Caco-2 (cell line): ENCODE data around the gene DLX5. TPM values are rescaled to one million over a fixed set of nuclear protein-coding genes. Genes with fewer than 3 reads are reported as not detected.

Experiments
- BruUV-seq: library from RNA; stranded (reverse); fragments of 400-500 nt; replicated peaks from 2 replicates; lab custom pipeline; 2021; lab: Mats Ljungman, UMichigan
- CTCF ChIA-PET: fragments of 300-600 bp; sonication (Branson Sonifier 250); formaldehyde crosslinking; loops from one replicate; lab custom pipeline; 2022; ENCODE audit warnings: antibody characterized with exemption; lab: Charles Lee
- POLR2A ChIA-PET: fragments of 300-600 bp; sonication (Branson Sonifier 250); formaldehyde crosslinking; loops from one replicate; lab custom pipeline; 2022; ENCODE audit warnings: antibody characterized with exemption; lab: Charles Lee
- DNase-seq, 2 experiments: peaks; one replicate each; pipeline versions ENCODE4 v3.0.0 to v3.0.0-alpha.2; 2020 to 2022
- H3K27me3 ChIP-seq: replicated peaks from 2 replicates; pipeline ENCODE4 v1.6.0; 2011; ENCODE audit warnings: low read length; ENCODE audit not compliant: control insufficient read depth, insufficient read depth
- H3K36me3 ChIP-seq: 2 replicates; pipeline ENCODE4 v1.5.1; 2011; ENCODE audit warnings: low read length; ENCODE audit not compliant: control insufficient read depth, insufficient read depth
- H3K4me1 ChIP-seq: fragments of 250-450 bp; sonication (Bioruptor Pico); 2 replicates; pipeline ENCODE4 v1.5.1; 2020; ENCODE audit warnings: mild to moderate bottlenecking
- H3K4me3 ChIP-seq: 2 replicates; pipeline ENCODE4 v1.5.1; 2011; ENCODE audit warnings: low read depth, mild to moderate bottlenecking, control low read depth, low read length
- H3K9me3 ChIP-seq: fragments of 250-450 bp; sonication (Bioruptor Pico); 2 replicates; pipeline ENCODE4 v1.5.1; 2020; ENCODE audit warnings: mild to moderate bottlenecking, moderate library complexity
- H3K27ac Mint-ChIP-seq: one replicate; pipeline ENCODE4 v1.8.0; 2022; ENCODE audit warnings: mixed read lengths; ENCODE audit not compliant: unreplicated experiment
- H3K27me3 Mint-ChIP-seq: one replicate; pipeline ENCODE4 v1.8.0; 2022; ENCODE audit warnings: mixed read lengths; ENCODE audit not compliant: insufficient read depth, unreplicated experiment
- H3K36me3 Mint-ChIP-seq: one replicate; pipeline ENCODE4 v1.8.0; 2022; ENCODE audit warnings: mild to moderate bottlenecking, mixed read lengths; ENCODE audit not compliant: insufficient read depth, unreplicated experiment
- H3K4me1 Mint-ChIP-seq: one replicate; pipeline ENCODE4 v1.8.0; 2022; ENCODE audit warnings: low read depth, mixed read lengths; ENCODE audit not compliant: unreplicated experiment
- H3K4me3 Mint-ChIP-seq: one replicate; pipeline ENCODE4 v1.8.0; 2022; ENCODE audit warnings: mild to moderate bottlenecking, moderate library complexity, mixed read lengths; ENCODE audit not compliant: unreplicated experiment
- H3K9me3 Mint-ChIP-seq: one replicate; pipeline ENCODE4 v1.8.0; 2022; ENCODE audit warnings: mixed read lengths; ENCODE audit not compliant: unreplicated experiment
- intact Hi-C: fragments of 100-400 bp; cut with micrococcal nuclease; formaldehyde crosslinking; loops from one replicate; pipeline ENCODE4 v1.10.0; 2022; ENCODE audit not compliant: unreplicated experiment
- total RNA-seq: library from RNA; stranded (reverse); gene quantifications from 2 replicates; pipeline ENCODE4 v1.2.3, GENCODE V29; 2022
- TF ChIP-seq, protein P1 (sequence below), 2 experiments: fragments of 200-600 bp in 1 of 2; IDR thresholded peaks; 1 replicate in 1 of 2; 2 replicates in 1 of 2; pipeline versions ENCODE4 v1.5.1 to v1.8.0; 2011 to 2022; ENCODE audit warnings: antibody characterized with exemption in 1 of 2, control low read depth in 1 of 2, inconsistent platforms in 1 of 2, low read depth in 1 of 2, low read length in 1 of 2, mild to moderate bottlenecking in 1 of 2, moderate library complexity in 1 of 2; ENCODE audit not compliant: insufficient read depth in 1 of 2, severe bottlenecking in 1 of 2, unreplicated experiment in 1 of 2

The DLX5 gene
- total RNA-seq, 1 experiment from 2014 or later: not detected

DNA sequence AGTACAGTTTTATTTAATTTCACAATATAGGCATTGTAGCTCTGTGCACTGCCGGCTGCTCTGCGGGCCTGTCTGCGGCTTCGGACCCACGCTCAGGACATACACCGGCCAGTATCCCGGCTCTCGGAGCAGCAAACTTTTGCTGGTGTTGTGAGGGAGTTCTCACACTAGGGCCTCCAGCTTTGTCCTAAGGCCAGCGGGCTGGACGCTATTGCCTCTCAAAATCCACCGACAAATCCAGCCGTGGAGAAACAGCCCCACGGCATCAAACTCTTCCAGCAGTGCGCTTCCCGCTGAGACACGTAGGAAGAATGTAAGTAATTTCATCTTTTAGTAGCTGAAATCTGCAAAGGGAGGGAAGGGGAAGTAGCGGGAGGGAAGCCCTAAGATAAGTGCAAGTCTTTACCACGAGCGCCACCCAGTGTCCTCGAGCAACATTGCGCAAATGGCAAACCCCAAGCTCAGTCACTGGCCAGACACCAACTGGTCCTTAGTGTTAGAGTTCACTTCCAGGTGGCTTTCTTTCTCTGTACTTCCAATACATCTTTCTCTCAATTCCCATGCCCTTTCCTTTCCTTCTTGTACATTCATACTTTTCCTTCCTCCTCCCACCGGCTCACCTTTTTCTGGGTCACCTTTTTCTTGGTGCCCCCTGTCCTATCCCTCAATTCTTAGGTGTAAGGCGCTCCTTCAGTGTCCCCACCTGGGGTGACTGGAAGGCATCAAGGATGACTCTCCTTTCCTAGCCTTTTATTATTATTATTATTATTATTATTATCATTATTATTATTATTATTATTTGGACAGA is 3.0 kb upstream of the DLX5 start:
- H3K4me3 ChIP-seq: no peak overlapping the region
- POLR2A ChIA-PET: interaction anchor here (1.3 kb wide), 1 partner anchor 21 kb away, joined by 4 read pairs; no protein-coding TSS in a partner anchor
- H3K36me3 Mint-ChIP-seq: no peaks in the 10 kb centered on the region
- no peaks in the 10 kb centered on the region for H3K9me3 ChIP-seq
- H3K9me3 Mint-ChIP-seq: no peaks in the 10 kb centered on the region
- H3K4me3 Mint-ChIP-seq: peak overlapping the region; percentile 51
- H3K4me1 ChIP-seq: no peaks in the 10 kb centered on the region; the same call in 1 of the 2 replicates
- CTCF ChIA-PET: interaction anchor here (0.6 to 1.4 kb wide), 11 partner anchors 12 to 1156 kb away, joined by 3 to 13 read pairs (median 4); partner anchors contain the start of gene DLX6
- no peaks in the 10 kb centered on the region for H3K36me3 ChIP-seq
- DNase-seq: peak; percentile 70 to 77
- peaks cover 6% of the 10 kb centered on the region for H3K4me1 Mint-ChIP-seq
- intact Hi-C loops: loop anchor here (1.0 to 10.0 kb wide), 5 partner anchors 249 to 1110 kb away; partner anchors contain the start of gene SEM1
- no peaks in the 10 kb centered on the region; the same call in 1 of the 2 replicates for H3K27me3 ChIP-seq
- H3K27ac Mint-ChIP-seq: no peak overlapping the region
- H3K27me3 Mint-ChIP-seq: peaks cover 34% of the 10 kb centered on the region
- BruUV-seq: no TSS peak
- TF ChIP-seq, protein P1, sequence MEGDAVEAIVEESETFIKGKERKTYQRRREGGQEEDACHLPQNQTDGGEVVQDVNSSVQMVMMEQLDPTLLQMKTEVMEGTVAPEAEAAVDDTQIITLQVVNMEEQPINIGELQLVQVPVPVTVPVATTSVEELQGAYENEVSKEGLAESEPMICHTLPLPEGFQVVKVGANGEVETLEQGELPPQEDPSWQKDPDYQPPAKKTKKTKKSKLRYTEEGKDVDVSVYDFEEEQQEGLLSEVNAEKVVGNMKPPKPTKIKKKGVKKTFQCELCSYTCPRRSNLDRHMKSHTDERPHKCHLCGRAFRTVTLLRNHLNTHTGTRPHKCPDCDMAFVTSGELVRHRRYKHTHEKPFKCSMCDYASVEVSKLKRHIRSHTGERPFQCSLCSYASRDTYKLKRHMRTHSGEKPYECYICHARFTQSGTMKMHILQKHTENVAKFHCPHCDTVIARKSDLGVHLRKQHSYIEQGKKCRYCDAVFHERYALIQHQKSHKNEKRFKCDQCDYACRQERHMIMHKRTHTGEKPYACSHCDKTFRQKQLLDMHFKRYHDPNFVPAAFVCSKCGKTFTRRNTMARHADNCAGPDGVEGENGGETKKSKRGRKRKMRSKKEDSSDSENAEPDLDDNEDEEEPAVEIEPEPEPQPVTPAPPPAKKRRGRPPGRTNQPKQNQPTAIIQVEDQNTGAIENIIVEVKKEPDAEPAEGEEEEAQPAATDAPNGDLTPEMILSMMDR (IDR thresholded peaks at IDR 0.05; ENCODE audit: insufficient read depth in 1 of 2, low read depth in 1 of 2, low read length in 1 of 2, severe bottlenecking in 1 of 2, unreplicated experiment in 1 of 2): peak; percentile 82 to 85

DNA sequence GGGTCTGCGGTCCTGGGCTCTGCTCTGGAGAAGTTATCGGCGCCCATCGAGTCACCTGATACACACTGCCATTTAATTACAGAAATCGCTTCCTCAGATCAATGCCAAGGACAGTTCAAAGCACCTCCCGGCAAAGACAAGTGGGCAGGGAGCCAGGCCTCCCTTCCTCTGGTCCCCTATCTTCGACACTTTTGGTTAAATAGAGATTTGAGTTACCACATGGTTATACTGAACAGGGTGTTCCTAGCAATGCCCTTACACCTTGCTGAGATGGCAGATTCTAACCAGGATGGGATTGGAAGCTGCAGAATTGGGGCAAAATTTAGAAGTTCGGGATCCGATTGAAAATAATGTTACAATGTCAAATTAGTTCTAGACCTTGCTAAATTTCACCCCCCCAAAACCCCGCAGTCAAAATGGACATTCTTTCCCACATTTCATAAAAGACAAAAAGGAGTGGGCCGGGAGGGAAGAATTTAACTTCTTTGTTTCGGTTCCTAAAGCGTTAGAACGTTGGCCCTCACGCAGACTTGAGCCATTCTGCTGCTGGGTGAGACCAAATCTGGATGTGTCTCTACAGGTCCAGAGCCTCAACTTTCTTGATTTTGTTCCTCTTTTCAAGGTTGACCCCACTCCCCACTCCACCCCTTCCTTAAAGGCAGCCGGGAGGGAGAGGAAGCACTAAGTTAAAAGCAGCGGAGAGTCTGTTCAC is 2.2 kb upstream of the DLX5 start:
- intact Hi-C loops: loop anchor here (1.0 to 10.0 kb wide), 5 partner anchors 249 to 1110 kb away; partner anchors contain the start of gene SEM1
- H3K9me3 ChIP-seq: no peaks in the 10 kb centered on the region
- CTCF ChIA-PET: interaction anchor here (0.6 to 1.4 kb wide), 10 partner anchors 11 to 1107 kb away, joined by 3 to 13 read pairs (median 4); partner anchors contain the start of gene DLX6
- no peak overlapping the region for H3K4me3 ChIP-seq
- no peaks in the 10 kb centered on the region; the same call in 1 of the 2 replicates for H3K27me3 ChIP-seq
- TF ChIP-seq, protein P1 (IDR thresholded peaks at IDR 0.05; ENCODE audit: insufficient read depth in 1 of 2, low read depth in 1 of 2, low read length in 1 of 2, severe bottlenecking in 1 of 2, unreplicated experiment in 1 of 2): no peak
- H3K4me3 Mint-ChIP-seq: no peak overlapping the region
- POLR2A ChIA-PET: interaction anchor here (1.3 kb wide), 1 partner anchor 21 kb away, joined by 4 read pairs; no protein-coding TSS in a partner anchor
- H3K36me3 Mint-ChIP-seq: no peaks in the 10 kb centered on the region
- no peaks in the 10 kb centered on the region; the same call in 1 of the 2 replicates for H3K4me1 ChIP-seq
- BruUV-seq: no TSS peak
- H3K27me3 Mint-ChIP-seq: peaks cover 39% of the 10 kb centered on the region
- DNase-seq: no peak
- H3K4me1 Mint-ChIP-seq: peaks cover 6% of the 10 kb centered on the region
- no peaks in the 10 kb centered on the region for H3K9me3 Mint-ChIP-seq
- H3K27ac Mint-ChIP-seq: no peak overlapping the region
- no peaks in the 10 kb centered on the region for H3K36me3 ChIP-seq
